HCT116 (cell line): ENCODE results near the gene MADCAM1. TPM values are rescaled to one million over a fixed set of nuclear protein-coding genes. Genes with fewer than 3 reads are reported as not detected.

Experiments used
- ATAC-seq: fragments of 200-7000 bp; cut with Tn5 transposase; 2 replicates; pipeline ENCODE4 v1.9.1; 2020; ENCODE audit warnings: mild to moderate bottlenecking, moderate library complexity
- BruUV-seq: library from RNA; stranded (reverse); fragments of 400-500 nt; replicated peaks from 2 replicates; lab custom pipeline; 2021; lab: Mats Ljungman, UMichigan
- CTCF ChIA-PET: fragments of 300-600 bp; sonication (Branson Sonifier 250); formaldehyde crosslinking; loops from one replicate; lab custom pipeline; 2021; ENCODE audit warnings: antibody characterized with exemption; lab: Charles Lee
- POLR2A ChIA-PET: fragments of 300-600, 350-600 bp; sonication (Branson Sonifier 250); formaldehyde crosslinking; loops from one replicate; lab custom pipeline; 2021; ENCODE audit warnings: antibody characterized with exemption; lab: Charles Lee
- RAD21 ChIA-PET, 2 experiments: fragments of 300-600 bp; sonication (Branson Sonifier 250); formaldehyde crosslinking; loops; one replicate each; lab custom pipeline; 2023; ENCODE audit warnings: low total read pairs in 2 of 2; ENCODE audit not compliant: uncharacterized antibody in 2 of 2, unreplicated experiment in 2 of 2, low non-redundant PET in 1 of 2; lab: Charles Lee
- DNase-seq: peaks from one replicate; pipeline ENCODE4 v3.0.0-alpha.2; 2010; ENCODE audit warnings: low read depth, low spot score
- H2AFZ ChIP-seq: fragments of 200-600 bp; shearing (Covaris generic), sonication (generic); 2 replicates; pipeline ENCODE4 v1.6.1; 2017; ENCODE audit warnings: low read depth, mixed run types, mixed read lengths, antibody characterized with exemption, low read length; ENCODE audit not compliant: poor library complexity, severe bottlenecking
- H3K27ac ChIP-seq: 2 replicates; pipeline ENCODE4 v1.5.1; 2012; ENCODE audit warnings: low read depth, low read length
- H3K27me3 ChIP-seq: fragments of 200-600 bp; sonication (generic); 2 replicates; pipeline ENCODE4 v1.6.1; 2016; ENCODE audit warnings: mixed run types, low read length, mixed read lengths; ENCODE audit not compliant: insufficient read depth
- H3K36me3 ChIP-seq, 2 experiments: fragments of 200-500 bp in 1 of 2; fragments of 200-600 bp in 1 of 2; sonication (Bioruptor generic) in 1 of 2; sonication (generic) in 1 of 2; 2 replicates each; pipeline versions ENCODE4 v1.5.1 to v1.6.1; 2014 to 2016; ENCODE audit warnings: low read length in 2 of 2, inconsistent platforms in 1 of 2, mixed read lengths in 1 of 2, mixed run types in 1 of 2; ENCODE audit not compliant: insufficient read depth in 2 of 2, control insufficient read depth in 1 of 2
- H3K4me1 ChIP-seq, 2 experiments: fragments of 200-600 bp in 1 of 2; sonication (generic) in 1 of 2; 2 replicates each; pipeline versions ENCODE4 v1.5.1 to v1.6.1; 2012 to 2017; ENCODE audit warnings: low read length in 2 of 2, inconsistent platforms in 1 of 2, mild to moderate bottlenecking in 1 of 2, mixed read lengths in 1 of 2, mixed run types in 1 of 2, moderate library complexity in 1 of 2; ENCODE audit not compliant: insufficient read depth in 2 of 2, control insufficient read depth in 1 of 2
- H3K4me2 ChIP-seq: fragments of 200-600 bp; sonication (generic); 2 replicates; pipeline ENCODE4 v1.6.1; 2017; ENCODE audit warnings: mixed run types, low read length, mixed read lengths
- H3K4me3 ChIP-seq, 2 experiments: fragments of 200-600 bp in 1 of 2; sonication (generic) in 1 of 2; replicated peaks in 1 of 2; 2 replicates each; pipeline ENCODE4 v1.5.1; 2011 to 2016; ENCODE audit warnings: low read length in 2 of 2, control low read depth in 1 of 2, low read depth in 1 of 2, mild to moderate bottlenecking in 1 of 2, mixed read lengths in 1 of 2, mixed run types in 1 of 2
- H3K79me2 ChIP-seq: fragments of 200-600 bp; sonication (generic); 2 replicates; pipeline ENCODE4 v1.6.1; 2017; ENCODE audit warnings: mild to moderate bottlenecking, mixed run types, low read length, moderate library complexity, mixed read lengths; ENCODE audit not compliant: insufficient read depth
- H3K9ac ChIP-seq: fragments of 200-600 bp; sonication (generic); 2 replicates; pipeline ENCODE4 v1.6.1; 2016; ENCODE audit warnings: low read length, mixed read lengths
- H3K9me2 ChIP-seq: fragments of 200-600 bp; sonication (generic), shearing (Covaris generic); 2 replicates; pipeline ENCODE4 v1.6.1; 2017; ENCODE audit warnings: mixed run types, mild to moderate bottlenecking, moderate library complexity; ENCODE audit not compliant: insufficient read depth
- H3K9me3 ChIP-seq, 2 experiments: fragments of 200-500 bp in 1 of 2; fragments of 200-600 bp in 1 of 2; sonication (Bioruptor generic) in 1 of 2; sonication (generic) in 1 of 2; 2 replicates each; pipeline ENCODE4 v1.6.1; 2014 to 2017; ENCODE audit warnings: low read length in 2 of 2, mixed read lengths in 2 of 2, inconsistent platforms in 1 of 2, low read depth in 1 of 2, mild to moderate bottlenecking in 1 of 2, mixed run types in 1 of 2, moderate library complexity in 1 of 2; ENCODE audit not compliant: control insufficient read depth in 1 of 2, insufficient read depth in 1 of 2
- H4K20me1 ChIP-seq: fragments of 200-600 bp; sonication (generic), shearing (Covaris generic); 2 replicates; pipeline ENCODE4 v1.6.1; 2017; ENCODE audit warnings: mixed run types, mild to moderate bottlenecking, moderate library complexity; ENCODE audit not compliant: insufficient read depth
- intact Hi-C: fragments of 100-400 bp; cut with micrococcal nuclease; formaldehyde crosslinking; loops from 2 replicates; pipeline ENCODE4 v1.10.0; 2022
- total RNA-seq: library from RNA; stranded (reverse); gene quantifications from one replicate; pipeline ENCODE4 v1.2.1, GENCODE V29; 2021; ENCODE audit not compliant: unreplicated experiment
- TF ChIP-seq, protein P1 (sequence below), 3 experiments: fragments of 200-600 bp in 1 of 3; sonication (generic) in 1 of 3; IDR thresholded peaks in 2 of 3; conservative IDR thresholded peaks in 1 of 3; 2 replicates each; pipeline ENCODE4 v1.5.1; 2012 to 2017; ENCODE audit warnings: low read depth in 2 of 3, low read length in 2 of 3, antibody characterized with exemption in 1 of 3, borderline replicate concordance in 1 of 3, control low read depth in 1 of 3, mild to moderate bottlenecking in 1 of 3, mixed read lengths in 1 of 3, mixed run types in 1 of 3, moderate library complexity in 1 of 3; ENCODE audit not compliant: insufficient read depth in 1 of 3
- TF ChIP-seq, protein P2 (sequence below): IDR thresholded peaks from 2 replicates; pipeline ENCODE4 v1.6.1; 2011; ENCODE audit warnings: mild to moderate bottlenecking, low read length, moderate library complexity; ENCODE audit not compliant: insufficient replicate concordance; ENCODE audit errors: extremely low read depth

MADCAM1 gene
- total RNA-seq, 1 experiment from 2014 or later: 0.57 TPM

DNA sequence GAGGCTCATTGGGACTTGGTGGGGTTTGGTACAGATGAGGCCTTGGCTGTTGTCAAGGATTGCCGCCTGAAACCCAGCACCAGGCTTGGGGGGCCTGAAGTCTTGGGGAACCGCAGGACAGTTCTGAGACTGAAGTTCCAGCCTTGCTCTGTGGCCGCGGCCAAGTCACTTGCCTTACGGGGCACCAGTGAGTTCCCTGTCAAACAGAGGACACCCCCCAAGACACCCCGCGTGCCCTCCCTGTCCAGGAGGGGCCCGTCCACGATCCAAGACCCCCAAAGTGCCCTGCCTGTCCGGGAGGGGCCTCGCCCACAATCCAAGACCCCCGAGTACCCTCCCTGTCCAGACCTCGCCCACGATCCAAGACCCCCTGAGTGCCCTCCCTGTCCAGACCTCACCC is 37.8 kb downstream of the MADCAM1 start:
- Histone ChIP-seq H3K4me1 (peaks cover 23 to 37% of the 10 kb centered on the region in 2 experiments), H3K36me3 (peaks cover 22 to 23% of the 10 kb centered on the region in 2 experiments; a peak in 3 of 4 replicates), H3K27me3 (no peaks in the 10 kb centered on the region), H3K79me2 (peaks cover 53% of the 10 kb centered on the region), H3K9me3 (no peaks in the 10 kb centered on the region), H2AFZ (no peak overlapping the region), H3K9ac (0 out of 2 replicates have a peak overlapping the region, but pooled peaks have one; percentile 91), H3K9me2 (no peaks in the 10 kb centered on the region), H3K27ac (peak overlapping the region; percentile 96; the same call in 1 of the 2 replicates), H3K4me2 (peak overlapping the region; percentile 81), H3K4me3 (no peak overlapping the region), H4K20me1 (peaks cover 9% of the 10 kb centered on the region; the same call in 1 of the 2 replicates)
- RAD21 ChIA-PET: no interaction called here
- intact Hi-C loops: no loop called here
- BruUV-seq: no TSS peak
- ATAC-seq (no peak), DNase-seq (no peak)
- POLR2A ChIA-PET: no interaction called here
- CTCF ChIA-PET: no interaction called here
- TF ChIP-seq, protein P1, sequence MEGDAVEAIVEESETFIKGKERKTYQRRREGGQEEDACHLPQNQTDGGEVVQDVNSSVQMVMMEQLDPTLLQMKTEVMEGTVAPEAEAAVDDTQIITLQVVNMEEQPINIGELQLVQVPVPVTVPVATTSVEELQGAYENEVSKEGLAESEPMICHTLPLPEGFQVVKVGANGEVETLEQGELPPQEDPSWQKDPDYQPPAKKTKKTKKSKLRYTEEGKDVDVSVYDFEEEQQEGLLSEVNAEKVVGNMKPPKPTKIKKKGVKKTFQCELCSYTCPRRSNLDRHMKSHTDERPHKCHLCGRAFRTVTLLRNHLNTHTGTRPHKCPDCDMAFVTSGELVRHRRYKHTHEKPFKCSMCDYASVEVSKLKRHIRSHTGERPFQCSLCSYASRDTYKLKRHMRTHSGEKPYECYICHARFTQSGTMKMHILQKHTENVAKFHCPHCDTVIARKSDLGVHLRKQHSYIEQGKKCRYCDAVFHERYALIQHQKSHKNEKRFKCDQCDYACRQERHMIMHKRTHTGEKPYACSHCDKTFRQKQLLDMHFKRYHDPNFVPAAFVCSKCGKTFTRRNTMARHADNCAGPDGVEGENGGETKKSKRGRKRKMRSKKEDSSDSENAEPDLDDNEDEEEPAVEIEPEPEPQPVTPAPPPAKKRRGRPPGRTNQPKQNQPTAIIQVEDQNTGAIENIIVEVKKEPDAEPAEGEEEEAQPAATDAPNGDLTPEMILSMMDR (IDR thresholded peaks at IDR 0.05 in 2 of 3, conservative IDR thresholded peaks at IDR 0.05 in 1 of 3; ENCODE audit: borderline replicate concordance in 1 of 3, insufficient read depth in 1 of 3, low read depth in 2 of 3, low read length in 2 of 3): peak in 1 of 3 experiments; percentile 18; a peak in 1 of 6 replicates
- TF ChIP-seq, protein P2, sequence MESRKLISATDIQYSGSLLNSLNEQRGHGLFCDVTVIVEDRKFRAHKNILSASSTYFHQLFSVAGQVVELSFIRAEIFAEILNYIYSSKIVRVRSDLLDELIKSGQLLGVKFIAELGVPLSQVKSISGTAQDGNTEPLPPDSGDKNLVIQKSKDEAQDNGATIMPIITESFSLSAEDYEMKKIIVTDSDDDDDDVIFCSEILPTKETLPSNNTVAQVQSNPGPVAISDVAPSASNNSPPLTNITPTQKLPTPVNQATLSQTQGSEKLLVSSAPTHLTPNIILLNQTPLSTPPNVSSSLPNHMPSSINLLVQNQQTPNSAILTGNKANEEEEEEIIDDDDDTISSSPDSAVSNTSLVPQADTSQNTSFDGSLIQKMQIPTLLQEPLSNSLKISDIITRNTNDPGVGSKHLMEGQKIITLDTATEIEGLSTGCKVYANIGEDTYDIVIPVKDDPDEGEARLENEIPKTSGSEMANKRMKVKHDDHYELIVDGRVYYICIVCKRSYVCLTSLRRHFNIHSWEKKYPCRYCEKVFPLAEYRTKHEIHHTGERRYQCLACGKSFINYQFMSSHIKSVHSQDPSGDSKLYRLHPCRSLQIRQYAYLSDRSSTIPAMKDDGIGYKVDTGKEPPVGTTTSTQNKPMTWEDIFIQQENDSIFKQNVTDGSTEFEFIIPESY: no peak
- TF ChIP-seq, all 23 proteins: peak for 1
